ENCODE data around the gene GIGYF1.
"Not testable (repeated sequence)": the region's sequence is repeated elsewhere in the genome, so short reads cannot be mapped to it uniquely, and the experiment has no call there.

The GIGYF1 gene

GRCh38 chr7:100665168-100665726, 28.8 kb downstream of the GIGYF1 start:
- Histone ChIP-seq H3K27ac (ENCODE audit: low read length) (no peak overlapping the region), H3K4me1 (ENCODE audit: low read length) (no peaks in the 10 kb centered on the region), H3K36me3 (replicated peaks; ENCODE audit: insufficient read depth, low read length) (no peaks in the 10 kb centered on the region), H3K4me3 (ENCODE audit: low read length) (no peak overlapping the region), H3K79me2 (ENCODE audit: low read length) (no peaks in the 10 kb centered on the region), H3K9me2 (replicated peaks; ENCODE audit: insufficient read depth, low read length) (no peaks in the 10 kb centered on the region), H3F3A (ENCODE audit: insufficient read depth, low read length) (no peaks in the 10 kb centered on the region), H3K4me2 (ENCODE audit: low read depth, low read length) (no peak overlapping the region), H3K9ac (ENCODE audit: low read length) (no peak overlapping the region), H3K9me3 (replicated peaks; ENCODE audit: insufficient read depth, low read length) (no peaks in the 10 kb centered on the region), H4K20me1 (ENCODE audit: insufficient read depth, low read length) (no peaks in the 10 kb centered on the region), H3K27me3 (replicated peaks; ENCODE audit: insufficient read depth, low read length) (peaks cover 73% of the 10 kb centered on the region), H2AFZ (ENCODE audit: low read length) (no peak overlapping the region)
- TF ChIP-seq EZH2 (optimal IDR thresholded peaks at IDR 0.05; ENCODE audit: low read depth, low read length): no peak
- TF ChIP-seq EZH2phosphoT487 (IDR thresholded peaks at IDR 0.05; ENCODE audit: low read length): no peak
- TF ChIP-seq CTCF (IDR thresholded peaks at IDR 0.05; ENCODE audit: low read length): no peak
- no peak for DNase-seq

GRCh38 chr7:100662194-100662776, 31.8 kb downstream of the GIGYF1 start:
- H3K4me3 ChIP-seq (ENCODE audit: low read length); H3K79me2 ChIP-seq (ENCODE audit: low read length); H3K4me1 ChIP-seq (ENCODE audit: low read length); H3K27ac ChIP-seq (ENCODE audit: low read length); H3F3A ChIP-seq (ENCODE audit: insufficient read depth, low read length); H3K9me2 ChIP-seq (replicated peaks; ENCODE audit: insufficient read depth, low read length); H3K36me3 ChIP-seq (replicated peaks; ENCODE audit: insufficient read depth, low read length); H3K9ac ChIP-seq (ENCODE audit: low read length); H4K20me1 ChIP-seq (ENCODE audit: insufficient read depth, low read length); DNase-seq; H3K4me2 ChIP-seq (ENCODE audit: low read depth, low read length); H3K9me3 ChIP-seq (replicated peaks; ENCODE audit: insufficient read depth, low read length); H2AFZ ChIP-seq (ENCODE audit: low read length): not testable (repeated sequence)
- peaks cover 74% of the 10 kb centered on the region for H3K27me3 ChIP-seq (replicated peaks; ENCODE audit: insufficient read depth, low read length)

GRCh38 chr7:100655908-100656674, 38.0 kb downstream of the GIGYF1 start, which contains the start of gene ACTL6B:
ACTL6B (minus strand) TSS chr7:100656448; CDS start chr7:100656354, 94 bp downstream.
- Histone ChIP-seq H2AFZ (ENCODE audit: low read length) (no peak within 1 kb of the TSS), H3K27me3 (replicated peaks; ENCODE audit: insufficient read depth, low read length) (peaks cover 87% of the 10 kb centered on the region)

GRCh38 chr7:100654908-100655831, 38.9 kb downstream of the GIGYF1 start:
- Histone ChIP-seq H3K4me3 (ENCODE audit: low read length) (no peak overlapping the region), H3K9me2 (replicated peaks; ENCODE audit: insufficient read depth, low read length) (no peaks in the 10 kb centered on the region), H4K20me1 (ENCODE audit: insufficient read depth, low read length) (no peaks in the 10 kb centered on the region), H3K9ac (ENCODE audit: low read length) (no peak overlapping the region), H3K4me1 (ENCODE audit: low read length) (no peaks in the 10 kb centered on the region), H3K79me2 (ENCODE audit: low read length) (no peaks in the 10 kb centered on the region), H3F3A (ENCODE audit: insufficient read depth, low read length) (no peaks in the 10 kb centered on the region), H2AFZ (ENCODE audit: low read length) (no peak overlapping the region), H3K4me2 (ENCODE audit: low read depth, low read length) (no peak overlapping the region), H3K9me3 (replicated peaks; ENCODE audit: insufficient read depth, low read length) (no peaks in the 10 kb centered on the region), H3K36me3 (replicated peaks; ENCODE audit: insufficient read depth, low read length) (no peaks in the 10 kb centered on the region), H3K27ac (ENCODE audit: low read length) (no peak overlapping the region), H3K27me3 (replicated peaks; ENCODE audit: insufficient read depth, low read length) (peaks cover 90% of the 10 kb centered on the region)
- DNase-seq: no peak
- TF ChIP-seq EZH2phosphoT487 (IDR thresholded peaks at IDR 0.05; ENCODE audit: low read length): no peak
- TF ChIP-seq EZH2 (optimal IDR thresholded peaks at IDR 0.05; ENCODE audit: low read depth, low read length): no peak

More at GRCh38 chr7:100655908-100656674, 38.0 kb downstream of the GIGYF1 start, which contains the start of gene ACTL6B:
- Histone ChIP-seq H3K79me2 (ENCODE audit: low read length) (no peaks in the 10 kb centered on the region), H3K27ac (ENCODE audit: low read length) (no peak within 1 kb of the TSS), H3K4me2 (ENCODE audit: low read depth, low read length) (no peak within 1 kb of the TSS), H3F3A (ENCODE audit: insufficient read depth, low read length) (no peaks in the 10 kb centered on the region), H3K36me3 (replicated peaks; ENCODE audit: insufficient read depth, low read length) (no peaks in the 10 kb centered on the region), H3K9me3 (replicated peaks; ENCODE audit: insufficient read depth, low read length) (no peaks in the 10 kb centered on the region), H3K9me2 (replicated peaks; ENCODE audit: insufficient read depth, low read length) (no peaks in the 10 kb centered on the region), H3K4me1 (ENCODE audit: low read length) (no peaks in the 10 kb centered on the region), H3K9ac (ENCODE audit: low read length) (no peak within 1 kb of the TSS), H4K20me1 (ENCODE audit: insufficient read depth, low read length) (no peaks in the 10 kb centered on the region), H3K4me3 (ENCODE audit: low read length) (no peak within 1 kb of the TSS)
- TF ChIP-seq EZH2 (optimal IDR thresholded peaks at IDR 0.05; ENCODE audit: low read depth, low read length): no peak
- no peak for DNase-seq

All from MM.1S (cell line).